ENCODE measurements around the gene ETFA. TPM values are rescaled to one million over a fixed set of nuclear protein-coding genes. Genes with fewer than 3 reads are reported as not detected.
"Not testable (repeated sequence)": the region's sequence is repeated elsewhere in the genome, so short reads cannot be mapped to it uniquely, and the experiment has no call there.

Gene ETFA
- total RNA-seq, 1 donor: 70.6 TPM

DNA sequence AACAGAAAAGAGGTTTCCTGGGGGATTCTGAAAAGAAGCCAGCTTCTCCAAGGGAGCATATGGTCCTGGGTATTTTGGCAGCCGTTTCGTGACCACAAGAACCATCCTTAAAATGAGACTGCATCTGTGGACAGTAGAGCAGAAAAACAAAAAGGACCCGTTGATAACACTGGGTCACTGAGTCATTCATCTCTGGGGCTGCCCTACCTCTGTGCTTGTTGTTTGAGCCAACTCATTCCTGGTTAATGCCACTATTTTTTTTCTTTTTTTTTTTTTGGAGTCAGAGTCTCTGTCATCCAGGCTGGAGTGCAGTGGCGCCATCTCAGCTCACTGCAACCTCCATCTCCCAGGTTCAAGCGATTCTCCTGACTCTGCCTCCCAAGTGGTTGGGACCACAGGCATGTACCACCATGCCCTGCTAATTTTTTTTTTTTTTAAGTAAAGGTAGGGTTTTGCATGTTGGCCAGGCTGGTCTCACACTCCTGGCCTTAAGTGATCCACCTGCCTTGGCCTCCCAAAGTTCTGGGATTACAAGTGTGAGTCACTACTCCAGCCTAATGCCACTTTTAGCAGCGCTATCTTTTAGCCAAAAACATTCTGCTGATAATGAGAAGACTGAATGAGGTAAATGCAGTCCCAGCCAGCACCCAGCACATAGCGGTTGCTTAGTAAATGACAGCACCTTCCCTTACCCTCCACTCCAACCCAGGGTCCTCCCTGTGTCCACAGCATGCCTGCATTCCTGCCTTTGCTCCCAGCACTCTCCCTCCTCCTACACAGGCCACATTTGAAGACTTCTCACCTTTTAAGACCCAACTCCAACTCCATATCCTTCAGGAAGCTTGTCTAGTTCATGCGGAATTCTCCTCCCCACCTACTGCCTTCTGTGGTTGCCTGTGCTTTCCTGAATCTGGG is 16.2 kb upstream of the ETFA start:
- no peak for DNase-seq (ENCODE audit: low read depth in 2 of 3, low spot score in 2 of 3)

DNA sequence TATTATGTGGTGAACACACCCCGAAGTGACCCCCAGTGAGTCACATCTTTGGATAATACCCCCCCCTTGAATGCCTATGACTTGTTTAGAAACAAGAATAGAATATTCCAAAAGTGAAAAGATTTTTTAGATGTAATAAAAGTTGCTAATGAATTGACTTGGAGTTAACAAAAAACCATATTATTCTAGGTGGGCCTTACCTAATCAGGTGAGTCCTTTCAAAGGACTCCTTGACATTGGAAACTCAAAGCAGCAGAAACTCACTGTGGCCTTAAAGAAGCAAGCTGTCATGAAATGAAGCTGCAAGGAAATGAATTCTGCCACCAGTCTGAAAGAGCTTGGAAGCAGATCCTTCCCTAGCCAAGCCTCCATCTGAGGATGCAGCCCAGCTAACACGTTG is 14.4 kb upstream of the ETFA start:
- no peak for DNase-seq (ENCODE audit: low read depth in 2 of 3, low spot score in 2 of 3)

DNA sequence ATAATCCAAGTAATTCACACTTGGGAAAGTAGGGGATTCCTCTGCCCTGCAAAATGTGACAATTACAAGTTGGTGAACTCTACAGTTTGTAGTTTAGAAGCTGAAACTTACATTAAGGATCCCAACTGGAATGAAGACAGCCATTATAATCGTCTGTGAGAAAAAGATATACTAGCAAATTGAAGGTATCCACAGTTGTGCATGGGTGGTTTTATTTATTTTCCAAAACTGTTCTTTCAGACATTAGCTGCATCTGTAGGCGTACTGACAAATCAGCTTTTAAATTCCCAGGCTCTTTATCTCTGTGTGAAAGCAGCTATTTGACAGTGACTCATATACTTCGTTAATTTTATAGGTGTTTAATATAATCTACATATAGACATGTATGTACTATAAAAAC is 12.8 kb upstream of the ETFA start:
- DNase-seq (ENCODE audit: low read depth in 2 of 3, low spot score in 2 of 3): no peak

DNA sequence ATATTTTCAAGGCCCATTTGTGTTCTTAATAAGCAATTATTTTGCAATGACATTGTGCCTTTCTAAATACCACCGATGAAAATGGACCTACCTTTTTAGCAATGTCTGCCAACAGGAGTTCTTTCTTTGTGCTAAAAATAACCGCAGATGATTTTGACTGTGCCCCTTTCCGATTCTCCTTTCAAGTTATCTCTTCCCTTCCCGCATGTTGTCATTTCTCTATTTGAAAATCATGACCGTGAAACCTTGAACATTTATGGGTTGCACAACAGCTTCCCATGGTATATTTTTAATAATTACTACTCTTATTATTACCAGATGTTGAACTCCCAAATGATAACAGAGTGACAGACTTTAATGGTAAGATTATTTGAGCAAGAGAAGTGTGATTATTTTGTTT is 10.3 kb upstream of the ETFA start:
- no peak for DNase-seq (ENCODE audit: low read depth in 2 of 3, low spot score in 2 of 3)

DNA sequence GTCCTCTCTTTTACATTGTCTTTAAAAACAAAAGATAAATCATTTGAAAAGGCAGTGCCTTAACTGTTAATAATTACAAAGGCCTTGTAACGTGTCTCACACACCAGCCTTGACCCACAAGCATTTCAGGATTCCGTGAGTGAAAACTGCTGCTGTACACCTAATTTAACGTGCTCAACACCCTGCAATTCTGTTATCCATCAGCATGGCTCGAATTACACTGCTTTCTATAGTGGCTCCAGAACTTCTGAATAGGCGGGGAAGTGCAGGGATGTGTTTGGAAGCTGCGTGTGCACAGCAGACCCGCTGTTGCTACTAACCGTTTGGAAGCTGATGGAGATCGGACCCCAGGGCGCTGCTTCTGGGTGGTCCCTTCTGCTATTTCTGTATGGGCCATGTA is 9.9 kb upstream of the ETFA start:
- no peak for DNase-seq (ENCODE audit: low read depth in 2 of 3, low spot score in 2 of 3)

DNA sequence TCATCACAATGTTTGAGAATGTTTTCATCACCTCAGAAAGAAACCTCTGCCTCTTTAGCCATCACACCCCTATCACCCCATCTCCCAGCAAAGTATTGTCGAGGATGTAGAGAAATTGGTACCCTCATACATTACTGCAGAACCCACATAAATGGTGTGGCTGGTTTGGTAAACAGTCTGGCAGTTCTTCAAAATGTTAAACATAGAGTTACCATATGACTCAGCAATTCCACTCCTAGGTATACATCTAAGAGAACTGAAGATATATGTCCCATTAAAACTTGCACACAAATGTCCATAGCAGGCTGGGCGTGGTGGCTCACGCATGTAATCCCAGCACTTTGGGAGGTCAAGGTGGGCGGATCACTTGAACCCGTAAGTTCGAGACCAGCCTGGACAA is 8.7 kb upstream of the ETFA start:
- no peak for DNase-seq (ENCODE audit: low read depth in 2 of 3, low spot score in 2 of 3)

DNA sequence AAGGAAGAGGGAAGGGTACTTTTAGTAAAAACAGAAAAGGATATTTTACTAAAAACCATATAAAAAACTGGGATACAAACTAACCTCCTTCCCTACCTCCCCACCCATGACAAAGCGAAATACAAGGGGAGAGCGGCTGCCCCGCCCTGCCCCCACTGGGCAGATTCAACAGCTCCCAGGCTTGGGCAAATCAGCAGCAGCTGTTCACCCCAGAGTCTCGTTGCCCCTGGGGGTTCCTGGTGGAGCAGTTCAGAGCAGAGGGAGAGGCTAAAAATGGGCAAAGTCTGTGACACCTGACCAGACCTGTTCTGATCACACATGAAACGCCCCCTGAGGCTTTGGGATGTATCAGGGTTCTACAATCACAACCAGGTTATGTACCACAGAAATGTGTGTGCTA is 2.5 kb upstream of the ETFA start:
- no peak for DNase-seq (ENCODE audit: low read depth in 2 of 3, low spot score in 2 of 3)

DNA sequence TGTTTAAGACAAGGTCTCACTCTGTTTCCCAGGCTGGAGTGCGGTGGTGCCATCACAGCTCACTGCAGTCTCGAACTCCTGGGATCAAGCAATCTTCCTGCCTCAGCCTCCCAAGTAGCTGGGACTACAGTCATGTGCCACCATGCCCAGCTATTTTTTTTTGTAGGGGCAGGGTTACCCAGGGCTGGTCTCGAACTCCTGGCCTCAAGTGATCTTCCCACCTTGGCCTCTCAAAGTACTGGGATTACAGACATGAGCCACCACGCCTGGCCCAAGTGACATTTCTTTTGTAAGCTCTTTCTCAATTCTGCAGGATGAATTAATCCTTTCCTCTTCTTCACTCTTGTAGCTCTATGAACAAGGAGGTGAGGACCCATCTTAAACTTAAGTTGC is 1.9 kb upstream of the ETFA start:
- not testable (repeated sequence) for DNase-seq (ENCODE audit: low read depth in 2 of 3, low spot score in 2 of 3)

DNA sequence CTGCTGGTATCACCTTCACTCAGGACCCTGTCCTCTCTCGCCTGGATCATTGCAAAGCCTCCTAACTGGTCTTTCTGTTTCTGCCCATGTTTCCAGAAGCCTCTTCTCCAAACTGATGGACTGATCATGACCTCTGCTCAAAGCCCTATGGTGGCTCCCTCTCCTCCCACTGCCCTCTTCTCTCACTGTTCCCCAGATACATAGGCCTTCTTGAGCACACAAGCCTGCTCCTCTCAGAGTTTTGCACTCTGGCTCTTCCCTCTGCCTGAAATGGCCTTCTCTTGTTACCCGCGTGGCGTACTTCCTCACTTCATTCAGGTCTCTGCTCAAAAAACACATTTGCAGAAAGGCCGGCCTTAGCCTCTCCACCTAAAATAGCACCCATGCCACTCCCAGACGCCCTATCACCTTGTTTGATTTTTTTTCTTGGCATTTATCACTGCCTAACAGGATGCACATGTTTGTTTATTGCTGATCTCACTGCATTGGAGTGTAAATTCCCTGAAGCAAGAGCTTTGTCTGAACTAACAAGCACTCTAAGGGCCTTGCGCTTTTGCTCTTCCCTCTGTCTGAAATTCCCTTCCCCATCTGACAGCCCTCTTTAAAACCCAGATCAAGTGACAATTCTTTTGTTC is 1.4 kb upstream of the ETFA start:
- no peak for DNase-seq (ENCODE audit: low read depth in 2 of 3, low spot score in 2 of 3)

DNA sequence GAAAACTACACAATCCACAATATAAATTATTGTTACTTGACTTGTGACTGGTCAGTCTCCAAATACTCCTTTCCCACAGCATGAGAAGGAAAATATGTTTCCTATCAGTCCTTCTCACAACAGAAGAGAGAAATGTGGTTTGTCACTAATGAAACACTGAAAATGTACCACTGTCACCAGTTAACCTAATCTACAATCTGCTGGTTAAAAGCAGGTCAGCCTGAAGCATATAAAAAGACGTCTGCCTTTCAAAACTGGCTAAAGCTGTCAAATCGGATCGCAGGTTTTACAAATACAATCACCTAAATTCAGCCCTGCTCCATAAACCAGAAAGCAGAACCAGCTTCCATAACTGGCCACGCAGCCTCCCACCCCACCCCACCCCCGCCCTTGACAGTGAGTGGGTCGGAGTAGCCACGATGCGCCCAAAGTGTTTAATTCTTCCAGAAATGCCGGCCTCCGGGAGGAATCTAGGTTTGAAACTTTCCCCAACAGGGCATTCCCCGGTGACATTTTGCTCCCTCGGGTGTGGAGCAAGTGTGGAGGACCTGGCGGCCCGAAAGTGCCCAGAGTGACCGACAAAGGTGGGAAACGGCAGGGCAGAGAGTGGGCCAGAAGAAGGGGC is 682 bp downstream of the ETFA start:
- DNase-seq (ENCODE audit: low read depth in 2 of 3, low spot score in 2 of 3): peak in 2 of 3 donors; percentile 38 to 61

DNA sequence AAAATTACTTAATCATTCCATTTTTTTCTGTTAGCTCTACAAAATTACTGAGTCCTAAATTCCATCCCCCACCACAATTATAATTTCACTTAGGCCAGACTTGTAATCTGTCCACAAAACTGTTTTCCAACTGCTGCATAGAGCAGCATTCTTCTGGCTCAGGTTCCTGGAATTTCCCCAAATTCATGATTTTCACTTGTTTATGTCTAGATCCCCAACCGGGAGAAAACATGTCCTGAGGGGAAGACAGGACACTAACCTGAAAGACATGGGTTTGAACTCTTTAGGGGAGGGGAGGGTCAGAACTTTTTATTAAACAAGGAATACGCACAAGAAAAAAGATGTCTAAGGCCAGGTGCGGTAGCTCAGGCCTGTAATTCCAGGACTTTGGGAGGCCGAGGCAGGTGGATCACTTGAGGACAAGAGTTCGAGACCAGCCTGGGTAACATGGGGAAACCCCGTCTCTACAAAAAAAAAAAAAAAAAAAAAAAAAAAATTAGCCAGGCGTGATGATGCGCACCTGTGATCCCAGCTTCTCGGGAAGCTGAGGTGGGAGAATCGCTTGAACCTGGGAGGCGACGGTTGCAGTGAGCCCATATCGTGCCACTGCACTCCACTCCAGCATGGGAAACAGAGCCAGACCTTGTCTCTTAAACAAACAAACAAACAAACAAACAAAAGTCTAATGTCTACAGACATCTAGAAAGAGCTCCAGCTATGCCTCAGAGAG is 1.5 kb downstream of the ETFA start:
- no peak for DNase-seq (ENCODE audit: low read depth in 2 of 3, low spot score in 2 of 3)

DNA sequence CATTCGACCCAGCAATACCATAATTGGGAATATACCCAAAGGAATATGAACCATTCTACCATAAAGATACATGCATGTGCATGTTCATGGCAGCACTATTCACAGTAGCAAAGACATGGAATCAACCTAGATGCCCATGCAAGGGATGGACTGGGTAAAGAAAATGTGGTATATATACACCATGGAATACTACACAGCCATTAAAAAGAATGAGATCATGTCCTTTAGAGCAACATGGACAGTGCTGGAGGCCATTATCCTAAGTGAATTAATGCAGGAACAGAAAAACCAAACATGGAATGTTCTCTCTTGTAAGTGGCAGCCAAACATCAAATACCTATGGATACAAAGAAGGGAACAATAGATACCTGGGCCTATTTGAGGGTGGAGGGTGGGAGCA is 7.4 kb downstream of the ETFA start:
- no peak for DNase-seq (ENCODE audit: low read depth in 2 of 3, low spot score in 2 of 3)

DNA sequence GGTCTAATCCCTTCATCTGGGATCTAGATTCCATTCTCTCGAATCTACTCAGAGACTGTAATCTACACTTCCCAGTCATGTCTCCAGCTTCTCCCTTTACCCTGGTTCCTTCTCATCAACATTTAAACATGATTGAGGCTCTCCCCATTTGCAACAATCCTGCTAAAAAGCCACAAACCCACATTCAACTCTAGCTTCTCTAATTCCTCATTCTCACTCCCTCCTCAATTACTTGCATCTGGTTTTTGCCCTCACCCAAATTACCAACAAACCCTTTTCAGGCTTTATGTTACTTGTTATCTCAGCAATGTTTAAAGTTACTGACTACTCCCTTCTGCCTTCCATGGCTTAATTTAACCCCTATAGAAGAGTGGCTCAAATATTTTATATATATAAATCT is 11.5 kb downstream of the ETFA start:
- DNase-seq (ENCODE audit: low read depth in 2 of 3, low spot score in 2 of 3): peak in 1 of 3 donors; percentile 23

DNA sequence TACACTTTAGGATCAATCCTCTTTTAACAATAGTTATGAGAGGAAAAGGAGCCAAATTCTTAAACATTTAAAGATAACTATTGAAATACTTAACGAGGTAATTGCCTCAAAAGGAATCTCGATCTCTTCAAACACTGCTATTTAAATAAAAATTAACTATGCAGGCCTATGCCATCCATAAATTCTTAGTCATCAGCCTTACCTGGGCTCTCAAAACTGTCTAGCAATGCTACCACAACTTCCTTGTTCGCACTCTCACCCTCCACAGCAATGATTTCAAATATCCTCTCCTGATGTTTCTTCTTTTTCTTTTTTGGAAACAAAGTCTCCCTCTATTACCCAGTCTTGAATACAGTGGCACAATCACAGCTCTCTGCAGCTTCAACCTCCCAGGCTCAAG is 12.3 kb downstream of the ETFA start:
- DNase-seq (ENCODE audit: low read depth in 2 of 3, low spot score in 2 of 3): no peak

DNA sequence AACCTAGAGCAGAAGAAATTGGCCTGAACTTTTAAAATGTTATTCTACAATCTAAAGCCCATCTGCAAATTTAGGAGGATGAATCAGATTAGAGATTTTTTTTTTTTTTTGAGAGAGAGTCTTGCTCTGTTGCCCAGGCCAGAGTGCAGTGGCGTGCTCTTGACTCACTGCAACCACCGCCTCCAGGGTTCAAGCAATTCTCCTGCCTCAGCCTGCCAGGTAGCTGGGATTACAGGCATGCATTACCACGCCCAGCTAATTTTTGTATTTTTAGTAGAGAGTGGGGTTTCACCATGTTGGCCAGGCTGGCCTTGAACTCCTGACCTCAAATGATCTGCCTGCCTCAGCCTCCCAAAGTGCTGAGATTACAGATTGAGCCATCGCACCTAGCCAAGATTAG is 13.3 kb downstream of the ETFA start:
- not testable (repeated sequence) for DNase-seq (ENCODE audit: low read depth in 2 of 3, low spot score in 2 of 3)

DNA sequence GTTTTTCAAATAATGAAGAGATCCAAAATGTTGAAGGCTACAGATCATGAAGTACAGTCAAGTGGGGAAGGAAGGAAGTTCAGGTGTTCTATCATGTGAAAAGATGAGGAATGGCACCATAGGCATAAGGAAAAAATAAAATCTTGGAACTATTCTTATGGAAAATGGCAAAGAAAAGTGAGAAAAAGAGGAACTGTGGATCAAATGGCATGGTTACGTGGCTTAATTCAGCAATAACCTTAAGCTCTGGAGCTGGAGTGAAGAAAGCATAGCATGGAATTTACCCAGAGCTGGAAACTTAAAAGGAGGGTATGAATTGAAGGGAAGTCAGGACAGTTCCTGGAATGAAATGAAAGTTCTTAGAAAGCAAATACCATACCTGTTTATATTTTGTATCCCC is 14.4 kb downstream of the ETFA start:
- DNase-seq (ENCODE audit: low read depth in 2 of 3, low spot score in 2 of 3): no peak

DNA sequence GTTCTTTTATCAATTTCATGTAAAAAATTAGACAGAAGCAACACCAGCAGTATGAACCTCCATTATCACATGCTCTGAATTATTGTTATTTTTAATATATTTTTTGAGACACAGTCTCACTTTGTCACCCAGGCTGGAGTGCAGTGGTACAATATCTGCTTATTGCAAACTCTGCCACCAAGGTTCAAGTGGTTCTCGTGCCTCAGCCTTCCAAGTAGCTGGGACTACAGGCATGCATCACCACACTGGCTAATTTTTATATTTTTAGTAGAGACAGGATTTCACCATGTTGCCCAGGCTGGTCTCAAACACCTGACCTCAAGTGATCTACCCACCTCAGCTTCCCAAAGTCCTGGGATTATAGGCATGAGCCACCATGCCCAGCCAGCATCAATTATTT is 16.8 kb downstream of the ETFA start:
- not testable (repeated sequence) for DNase-seq (ENCODE audit: low read depth in 2 of 3, low spot score in 2 of 3)

DNA sequence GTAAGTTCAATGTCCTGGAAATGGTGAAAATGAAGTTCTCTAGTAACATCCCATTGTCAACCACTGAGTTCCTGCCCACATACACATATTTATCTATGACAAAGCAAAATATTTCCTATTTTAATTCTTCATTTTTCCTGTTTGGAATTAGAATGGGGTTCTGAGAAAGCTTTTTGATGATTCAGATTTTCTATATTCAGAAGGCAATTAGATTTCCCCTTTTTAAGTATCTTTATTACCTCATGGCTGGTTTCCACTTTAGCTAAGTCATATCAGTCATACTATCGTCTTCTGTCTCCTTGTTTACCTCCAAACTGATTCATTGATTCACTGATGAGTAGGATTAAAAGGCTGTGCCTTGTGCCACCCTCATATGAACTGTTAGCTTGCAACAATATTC is 17.9 kb downstream of the ETFA start:
- no peak for DNase-seq (ENCODE audit: low read depth in 2 of 3, low spot score in 2 of 3)

DNA sequence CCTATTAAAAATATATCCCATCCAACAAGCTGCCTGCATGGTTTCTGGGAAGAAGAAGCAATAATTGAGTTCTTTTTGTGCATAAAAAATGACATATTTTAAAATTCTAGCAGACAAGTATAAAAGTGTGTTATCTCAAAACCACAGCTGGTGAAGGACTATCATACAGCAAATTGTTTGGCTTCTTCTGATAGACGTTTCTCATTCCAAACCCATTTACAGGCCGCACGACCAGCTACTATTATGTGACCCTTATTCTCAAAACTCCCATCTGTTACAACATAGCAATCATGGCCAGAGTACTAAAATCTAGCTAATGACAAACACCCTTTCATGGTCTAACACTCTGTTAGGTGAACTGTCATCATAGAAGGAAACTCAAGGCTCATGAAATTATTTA is 21.7 kb downstream of the ETFA start:
- no peak for DNase-seq (ENCODE audit: low read depth in 2 of 3, low spot score in 2 of 3)

DNA sequence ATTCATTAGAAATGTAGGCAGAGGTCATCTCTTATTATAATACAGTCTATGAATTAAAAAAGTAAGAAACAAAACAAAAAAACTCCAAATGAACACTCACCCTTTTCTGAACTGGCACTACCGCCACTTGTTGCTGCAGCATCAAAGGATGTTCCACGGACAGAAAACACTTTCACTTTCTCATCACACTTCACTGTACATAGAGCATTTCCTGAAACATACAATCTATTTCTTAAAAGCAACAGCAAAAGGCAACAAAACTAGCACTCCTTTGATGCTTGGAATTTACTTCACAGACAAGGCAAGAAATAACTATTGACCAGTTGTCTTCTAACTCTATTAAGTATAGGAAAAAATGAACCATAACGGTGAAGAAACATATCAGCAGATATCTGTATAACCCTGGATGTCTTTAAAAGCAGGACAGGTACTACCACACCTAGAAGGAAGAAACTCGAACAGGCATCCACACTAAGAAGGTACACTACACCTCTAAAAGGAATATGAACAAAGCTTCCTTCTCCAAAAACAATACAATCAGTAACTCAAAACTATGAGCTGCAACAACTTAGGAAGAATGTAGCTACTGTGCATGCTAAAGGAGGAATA is 24.9 kb downstream of the ETFA start:
- peak; percentile 6 to 59 (median 43) for DNase-seq (ENCODE audit: low read depth in 2 of 3, low spot score in 2 of 3)
